Measurements from ENCODE around the gene DCDC1. TPM values are rescaled to one million over a fixed set of nuclear protein-coding genes. Genes with fewer than 3 reads are reported as not detected.

Gene DCDC1
- total and polyA plus RNA-seq, 2 donors from 2014 or later, result 0.39 to 6.6 TPM

- H3K9ac ChIP-seq (ENCODE audit: low read length in 3 of 3), result no peak overlapping the region
- no peaks in the 10 kb centered on the region for H3K4me1 ChIP-seq (ENCODE audit: control insufficient read depth in 2 of 3, insufficient read depth in 2 of 3, low read depth in 1 of 3, low read length in 3 of 3)
- no peak for DNase-seq
- intact Hi-C loops (cut with DNase I), result no loop called here
- no peaks in the 10 kb centered on the region for H3K27me3 ChIP-seq (ENCODE audit: control insufficient read depth, insufficient read depth, low read length)
- FAIRE-seq, result no peak
- TF ChIP-seq CTCF (IDR thresholded peaks at IDR 0.05; ENCODE audit: borderline replicate concordance, extremely low read depth, insufficient read depth), result no peak
- H3K27ac ChIP-seq (ENCODE audit: low read depth in 2 of 2, low read length in 2 of 2), result no peak overlapping the region
- H3K9me3 ChIP-seq (ENCODE audit: control insufficient read depth in 2 of 3, insufficient read depth in 1 of 3, low read length in 3 of 3), result no peaks in the 10 kb centered on the region
- no peak overlapping the region for H3K4me3 ChIP-seq (ENCODE audit: low read length in 3 of 3)
- H3K36me3 ChIP-seq (ENCODE audit: control insufficient read depth in 2 of 3, insufficient read depth in 3 of 3, low read length in 3 of 3), result no peaks in the 10 kb centered on the region
Observed at GRCh38 chr11:31383116-31383515, 13.6 kb upstream of the DCDC1 start.

DNA sequence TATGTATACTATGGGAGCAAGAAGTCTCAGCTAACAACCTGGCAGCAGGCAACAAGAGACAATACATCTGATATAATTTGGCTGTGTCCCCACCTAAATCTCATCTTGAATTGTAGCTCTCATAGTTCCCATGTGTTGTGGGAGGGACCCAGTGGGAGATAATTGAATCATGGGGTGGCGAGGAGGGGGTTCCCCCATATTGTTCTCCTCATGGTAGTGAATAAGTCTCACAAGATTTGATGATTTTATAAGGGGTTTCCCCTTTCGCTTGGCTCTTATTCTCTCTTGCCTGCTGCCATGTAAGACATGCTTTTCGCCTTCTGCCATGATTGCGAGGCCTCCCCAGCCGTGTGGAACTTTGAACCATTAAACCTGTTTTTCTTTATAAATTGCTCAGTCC lies 6.3 kb upstream of the DCDC1 start:
- FAIRE-seq (no peak), DNase-seq (no peak)
- Histone ChIP-seq H3K9me3 (ENCODE audit: control insufficient read depth in 2 of 3, insufficient read depth in 1 of 3, low read length in 3 of 3) (no peaks in the 10 kb centered on the region), H3K4me1 (ENCODE audit: control insufficient read depth in 2 of 3, insufficient read depth in 2 of 3, low read depth in 1 of 3, low read length in 3 of 3) (no peaks in the 10 kb centered on the region), H3K4me3 (ENCODE audit: low read length in 3 of 3) (no peak overlapping the region), H3K27ac (ENCODE audit: low read depth in 2 of 2, low read length in 2 of 2) (no peak overlapping the region), H3K27me3 (ENCODE audit: control insufficient read depth, insufficient read depth, low read length) (no peaks in the 10 kb centered on the region), H3K9ac (ENCODE audit: low read length in 3 of 3) (no peak overlapping the region), H3K36me3 (ENCODE audit: control insufficient read depth in 2 of 3, insufficient read depth in 3 of 3, low read length in 3 of 3) (no peaks in the 10 kb centered on the region)
- intact Hi-C loops (cut with DNase I), result no loop called here
- no peak for TF ChIP-seq CTCF (IDR thresholded peaks at IDR 0.05; ENCODE audit: borderline replicate concordance, extremely low read depth, insufficient read depth)

DNA sequence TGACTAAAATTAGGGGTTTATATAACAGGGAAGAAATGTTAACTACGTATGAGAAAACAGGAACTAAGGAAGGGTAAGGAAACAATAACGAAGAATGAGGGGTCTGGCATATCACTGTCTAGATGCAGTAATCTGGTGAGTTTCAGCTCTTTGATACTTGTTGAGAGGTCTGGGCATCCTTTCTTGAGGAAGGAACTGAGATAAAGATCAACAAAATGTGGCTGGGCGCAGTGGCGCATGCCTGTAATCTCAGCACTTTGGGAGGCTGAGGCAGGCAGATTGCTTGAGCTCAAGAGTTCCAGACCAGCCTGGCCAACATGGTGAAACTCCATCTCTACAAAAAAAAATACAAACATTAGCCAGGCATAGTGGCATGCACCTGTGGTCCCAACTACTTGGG lies 2.7 kb downstream of the DCDC1 start:
- Histone ChIP-seq H3K4me3 (ENCODE audit: low read length in 3 of 3) (no peak overlapping the region), H3K27ac (ENCODE audit: low read depth in 2 of 2, low read length in 2 of 2) (no peak overlapping the region), H3K9ac (ENCODE audit: low read length in 3 of 3) (no peak overlapping the region), H3K27me3 (ENCODE audit: control insufficient read depth, insufficient read depth, low read length) (no peaks in the 10 kb centered on the region), H3K36me3 (ENCODE audit: control insufficient read depth in 2 of 3, insufficient read depth in 3 of 3, low read length in 3 of 3) (no peaks in the 10 kb centered on the region), H3K9me3 (ENCODE audit: control insufficient read depth in 2 of 3, insufficient read depth in 1 of 3, low read length in 3 of 3) (no peaks in the 10 kb centered on the region), H3K4me1 (ENCODE audit: control insufficient read depth in 2 of 3, insufficient read depth in 2 of 3, low read depth in 1 of 3, low read length in 3 of 3) (peaks cover 0 to 2% (median 0%) of the 10 kb centered on the region in 3 donors)
- FAIRE-seq (no peak), DNase-seq (peak in 1 of 5 donors; percentile 16)
- intact Hi-C loops (cut with DNase I), result no loop called here
- TF ChIP-seq CTCF (IDR thresholded peaks at IDR 0.05; ENCODE audit: borderline replicate concordance, extremely low read depth, insufficient read depth), result no peak

DNA sequence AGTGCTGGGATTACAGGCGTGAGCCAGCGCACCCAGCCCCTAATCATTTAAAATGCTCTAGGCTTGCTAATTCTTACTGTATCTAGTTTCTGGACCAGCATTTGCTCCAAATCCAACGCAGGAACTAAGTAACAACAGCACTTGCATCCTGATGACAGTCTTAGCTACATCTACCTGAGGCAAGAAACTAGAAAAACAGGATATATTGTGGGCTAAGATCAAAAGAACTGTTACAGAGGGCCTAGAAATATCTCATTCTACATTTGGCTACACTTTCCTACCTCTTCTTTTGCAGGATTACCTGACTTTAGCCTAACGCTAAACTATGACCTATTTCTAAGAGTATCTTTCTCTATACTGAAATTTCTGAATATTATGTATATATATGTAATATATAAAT lies 7.8 kb downstream of the DCDC1 start:
- Histone ChIP-seq H3K36me3 (ENCODE audit: control insufficient read depth in 2 of 3, insufficient read depth in 3 of 3, low read length in 3 of 3) (no peaks in the 10 kb centered on the region), H3K9me3 (ENCODE audit: control insufficient read depth in 2 of 3, insufficient read depth in 1 of 3, low read length in 3 of 3) (no peaks in the 10 kb centered on the region), H3K9ac (ENCODE audit: low read length in 3 of 3) (no peak overlapping the region), H3K4me3 (ENCODE audit: low read length in 3 of 3) (no peak overlapping the region), H3K27ac (ENCODE audit: low read depth in 2 of 2, low read length in 2 of 2) (no peak overlapping the region), H3K27me3 (ENCODE audit: control insufficient read depth, insufficient read depth, low read length) (no peaks in the 10 kb centered on the region), H3K4me1 (ENCODE audit: control insufficient read depth in 2 of 3, insufficient read depth in 2 of 3, low read depth in 1 of 3, low read length in 3 of 3) (no peaks in the 10 kb centered on the region)
- TF ChIP-seq CTCF (IDR thresholded peaks at IDR 0.05; ENCODE audit: borderline replicate concordance, extremely low read depth, insufficient read depth), result no peak
- intact Hi-C loops (cut with DNase I), result no loop called here
- no peak for FAIRE-seq
- no peak for DNase-seq

All from kidney (tissue), 14 donors.